ENCODE measurements around the gene DAB1. TPM values are rescaled to one million over a fixed set of nuclear protein-coding genes. Genes with fewer than 3 reads are reported as not detected.

Gene DAB1
- polyA plus RNA-seq, 1 donor from 2014 or later: 11.4 TPM

GRCh38 chr1:57384284-57384683, 39.6 kb downstream of the DAB1 start:
- no peaks in the 10 kb centered on the region for H3K9me3 ChIP-seq (ENCODE audit: low read length)
- no peaks in the 10 kb centered on the region for H3K27me3 ChIP-seq (ENCODE audit: insufficient read depth, low read depth, low read length)
- H3K9ac ChIP-seq (ENCODE audit: low read length): no peak overlapping the region
- no peaks in the 10 kb centered on the region for H3K9me2 ChIP-seq (ENCODE audit: insufficient read depth, low read length)
- peaks cover 5% of the 10 kb centered on the region for H3K79me2 ChIP-seq (replicated peaks; ENCODE audit: insufficient read depth, low read length)
- no peak overlapping the region for H2AFZ ChIP-seq (ENCODE audit: low read depth, low read length)
- no peak overlapping the region for H3K4me3 ChIP-seq (ENCODE audit: low read length)
- H3F3A ChIP-seq (ENCODE audit: insufficient read depth, low read length, poor library complexity, severe bottlenecking): no peaks in the 10 kb centered on the region
- no peaks in the 10 kb centered on the region for H4K20me1 ChIP-seq (ENCODE audit: insufficient read depth)
- no peak overlapping the region for H3K4me2 ChIP-seq (ENCODE audit: low read length)
- no peak overlapping the region for H3K27ac ChIP-seq (ENCODE audit: low read length)
- H3K36me3 ChIP-seq (ENCODE audit: insufficient read depth, low read length): no peaks in the 10 kb centered on the region
- no peak for TF ChIP-seq EP300 (conservative IDR thresholded peaks at IDR 0.05; ENCODE audit: poor library complexity, severe bottlenecking)
- no peak for TF ChIP-seq MXI1 (conservative IDR thresholded peaks at IDR 0.05; ENCODE audit: poor library complexity, severe bottlenecking)
- TF ChIP-seq EZH2 (IDR thresholded peaks at IDR 0.05; ENCODE audit: borderline replicate concordance, insufficient read depth, low read length, poor library complexity, severe bottlenecking): no peak
- no peak for TF ChIP-seq SMC3 (conservative IDR thresholded peaks at IDR 0.05; ENCODE audit: poor library complexity)
- no peak for TF ChIP-seq REST (IDR thresholded peaks at IDR 0.05; ENCODE audit: borderline replicate concordance)
- no peak for TF ChIP-seq POLR2AphosphoS5 (IDR thresholded peaks at IDR 0.05)
- TF ChIP-seq TAF1 (IDR thresholded peaks at IDR 0.05; ENCODE audit: low read depth): no peak
- no peak for TF ChIP-seq RAD21 (conservative IDR thresholded peaks at IDR 0.05)
- TF ChIP-seq CTCF (IDR thresholded peaks at IDR 0.05; ENCODE audit: poor library complexity, severe bottlenecking): no peak

- Histone ChIP-seq H3F3A (ENCODE audit: insufficient read depth, low read length, poor library complexity, severe bottlenecking) (no peaks in the 10 kb centered on the region), H3K4me2 (ENCODE audit: low read length) (no peak overlapping the region), H3K9me2 (ENCODE audit: insufficient read depth, low read length) (no peaks in the 10 kb centered on the region), H3K27ac (ENCODE audit: low read length) (peak overlapping the region; percentile 48), H3K27me3 (ENCODE audit: insufficient read depth, low read depth, low read length) (no peaks in the 10 kb centered on the region), H3K4me3 (ENCODE audit: low read length) (no peak overlapping the region), H4K20me1 (ENCODE audit: insufficient read depth) (no peaks in the 10 kb centered on the region), H3K36me3 (ENCODE audit: insufficient read depth, low read length) (no peaks in the 10 kb centered on the region), H2AFZ (ENCODE audit: low read depth, low read length) (no peak overlapping the region), H3K9me3 (ENCODE audit: low read length) (no peaks in the 10 kb centered on the region), H3K9ac (ENCODE audit: low read length) (no peak overlapping the region), H3K79me2 (replicated peaks; ENCODE audit: insufficient read depth, low read length) (peaks cover 5% of the 10 kb centered on the region)
- no peak for TF ChIP-seq MXI1 (conservative IDR thresholded peaks at IDR 0.05; ENCODE audit: poor library complexity, severe bottlenecking)
- TF ChIP-seq CTCF (IDR thresholded peaks at IDR 0.05; ENCODE audit: poor library complexity, severe bottlenecking): no peak
- no peak for TF ChIP-seq POLR2AphosphoS5 (IDR thresholded peaks at IDR 0.05)
- TF ChIP-seq EP300 (conservative IDR thresholded peaks at IDR 0.05; ENCODE audit: poor library complexity, severe bottlenecking): no peak
- no peak for TF ChIP-seq TAF1 (IDR thresholded peaks at IDR 0.05; ENCODE audit: low read depth)
- TF ChIP-seq RAD21 (conservative IDR thresholded peaks at IDR 0.05): no peak
- no peak for TF ChIP-seq SMC3 (conservative IDR thresholded peaks at IDR 0.05; ENCODE audit: poor library complexity)
- TF ChIP-seq EZH2 (IDR thresholded peaks at IDR 0.05; ENCODE audit: borderline replicate concordance, insufficient read depth, low read length, poor library complexity, severe bottlenecking): no peak
- no peak for TF ChIP-seq REST (IDR thresholded peaks at IDR 0.05; ENCODE audit: borderline replicate concordance)
Observed at GRCh38 chr1:57381871-57382270, 42.0 kb downstream of the DAB1 start.

All from neural cell (in vitro differentiated cells).